ENCODE measurements around the gene SFSWAP. TPM values are rescaled to one million over a fixed set of nuclear protein-coding genes. Genes with fewer than 3 reads are reported as not detected.

Gene SFSWAP
- total and polyA plus RNA-seq, 2 of the 13 experiments (the other 11 are each of a cell fraction or from before 2014, with no cell fraction given): 17.1 to 27.7 TPM

DNA sequence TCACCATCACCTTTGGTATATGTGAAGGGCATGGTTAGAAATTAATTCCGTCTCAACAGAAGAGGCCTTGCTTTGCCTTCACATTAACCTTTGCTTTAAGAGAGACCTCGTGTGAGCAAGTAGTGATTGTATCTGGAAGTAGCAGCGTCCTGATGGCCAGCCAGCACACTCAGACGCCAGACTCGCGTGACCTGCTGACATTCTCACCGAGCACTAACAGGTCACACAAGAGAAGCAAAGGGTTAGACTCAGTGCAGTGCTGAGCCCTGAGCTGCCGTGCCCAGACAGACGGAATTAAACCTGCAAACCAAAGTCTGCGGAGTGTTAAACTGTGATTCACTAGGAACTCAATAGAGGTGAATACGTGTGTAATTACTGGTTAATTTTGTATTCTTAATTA is 77.2 kb downstream of the SFSWAP start:
- FAIRE-seq (no peak), ATAC-seq (no peak), DNase-seq (ENCODE audit: low spot score) (no peak)
- BruUV-seq (replicated peaks): no TSS peak
- in situ Hi-C loops (cut with HindIII; ENCODE audit: extremely low pct_ligation_motif_present, low pct_unique_long_range_greater_than_20kb) (no loop called here), intact Hi-C loops (cut with micrococcal nuclease; ENCODE audit: unreplicated experiment) (no loop called here)
- no peak for TF ChIP-seq RCOR2 (CRISPR knock-in tag; IDR thresholded peaks at IDR 0.05)
- no peak for TF ChIP-seq SETDB1 (CRISPR knock-in tag; IDR thresholded peaks at IDR 0.05; ENCODE audit: borderline replicate concordance)
- TF ChIP-seq, protein P1, sequence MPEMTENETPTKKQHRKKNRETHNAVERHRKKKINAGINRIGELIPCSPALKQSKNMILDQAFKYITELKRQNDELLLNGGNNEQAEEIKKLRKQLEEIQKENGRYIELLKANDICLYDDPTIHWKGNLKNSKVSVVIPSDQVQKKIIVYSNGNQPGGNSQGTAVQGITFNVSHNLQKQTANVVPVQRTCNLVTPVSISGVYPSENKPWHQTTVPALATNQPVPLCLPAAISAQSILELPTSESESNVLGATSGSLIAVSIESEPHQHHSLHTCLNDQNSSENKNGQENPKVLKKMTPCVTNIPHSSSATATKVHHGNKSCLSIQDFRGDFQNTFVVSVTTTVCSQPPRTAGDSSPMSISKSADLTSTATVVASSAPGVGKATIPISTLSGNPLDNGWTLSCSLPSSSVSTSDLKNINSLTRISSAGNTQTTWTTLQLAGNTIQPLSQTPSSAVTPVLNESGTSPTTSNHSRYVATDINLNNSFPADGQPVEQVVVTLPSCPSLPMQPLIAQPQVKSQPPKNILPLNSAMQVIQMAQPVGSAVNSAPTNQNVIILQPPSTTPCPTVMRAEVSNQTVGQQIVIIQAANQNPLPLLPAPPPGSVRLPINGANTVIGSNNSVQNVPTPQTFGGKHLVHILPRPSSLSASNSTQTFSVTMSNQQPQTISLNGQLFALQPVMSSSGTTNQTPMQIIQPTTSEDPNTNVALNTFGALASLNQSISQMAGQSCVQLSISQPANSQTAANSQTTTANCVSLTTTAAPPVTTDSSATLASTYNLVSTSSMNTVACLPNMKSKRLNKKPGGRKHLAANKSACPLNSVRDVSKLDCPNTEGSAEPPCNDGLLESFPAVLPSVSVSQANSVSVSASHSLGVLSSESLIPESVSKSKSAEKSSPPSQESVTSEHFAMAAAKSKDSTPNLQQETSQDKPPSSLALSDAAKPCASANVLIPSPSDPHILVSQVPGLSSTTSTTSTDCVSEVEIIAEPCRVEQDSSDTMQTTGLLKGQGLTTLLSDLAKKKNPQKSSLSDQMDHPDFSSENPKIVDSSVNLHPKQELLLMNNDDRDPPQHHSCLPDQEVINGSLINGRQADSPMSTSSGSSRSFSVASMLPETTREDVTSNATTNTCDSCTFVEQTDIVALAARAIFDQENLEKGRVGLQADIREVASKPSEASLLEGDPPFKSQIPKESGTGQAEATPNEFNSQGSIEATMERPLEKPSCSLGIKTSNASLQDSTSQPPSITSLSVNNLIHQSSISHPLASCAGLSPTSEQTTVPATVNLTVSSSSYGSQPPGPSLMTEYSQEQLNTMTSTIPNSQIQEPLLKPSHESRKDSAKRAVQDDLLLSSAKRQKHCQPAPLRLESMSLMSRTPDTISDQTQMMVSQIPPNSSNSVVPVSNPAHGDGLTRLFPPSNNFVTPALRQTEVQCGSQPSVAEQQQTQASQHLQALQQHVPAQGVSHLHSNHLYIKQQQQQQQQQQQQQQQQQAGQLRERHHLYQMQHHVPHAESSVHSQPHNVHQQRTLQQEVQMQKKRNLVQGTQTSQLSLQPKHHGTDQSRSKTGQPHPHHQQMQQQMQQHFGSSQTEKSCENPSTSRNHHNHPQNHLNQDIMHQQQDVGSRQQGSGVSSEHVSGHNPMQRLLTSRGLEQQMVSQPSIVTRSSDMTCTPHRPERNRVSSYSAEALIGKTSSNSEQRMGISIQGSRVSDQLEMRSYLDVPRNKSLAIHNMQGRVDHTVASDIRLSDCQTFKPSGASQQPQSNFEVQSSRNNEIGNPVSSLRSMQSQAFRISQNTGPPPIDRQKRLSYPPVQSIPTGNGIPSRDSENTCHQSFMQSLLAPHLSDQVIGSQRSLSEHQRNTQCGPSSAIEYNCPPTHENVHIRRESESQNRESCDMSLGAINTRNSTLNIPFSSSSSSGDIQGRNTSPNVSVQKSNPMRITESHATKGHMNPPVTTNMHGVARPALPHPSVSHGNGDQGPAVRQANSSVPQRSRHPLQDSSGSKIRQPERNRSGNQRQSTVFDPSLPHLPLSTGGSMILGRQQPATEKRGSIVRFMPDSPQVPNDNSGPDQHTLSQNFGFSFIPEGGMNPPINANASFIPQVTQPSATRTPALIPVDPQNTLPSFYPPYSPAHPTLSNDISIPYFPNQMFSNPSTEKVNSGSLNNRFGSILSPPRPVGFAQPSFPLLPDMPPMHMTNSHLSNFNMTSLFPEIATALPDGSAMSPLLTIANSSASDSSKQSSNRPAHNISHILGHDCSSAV (CRISPR knock-in tag; IDR thresholded peaks at IDR 0.05; ENCODE audit: borderline replicate concordance): no peak
- TF ChIP-seq GFI1 (CRISPR knock-in tag; IDR thresholded peaks at IDR 0.05; ENCODE audit: borderline replicate concordance): no peak
- TF ChIP-seq SNRNP70 (IDR thresholded peaks at IDR 0.05; ENCODE audit: low read depth, low read length): no peak
- Histone ChIP-seq H2AFZ (ENCODE audit: low read length) (no peak overlapping the region), H3K4me1 (ENCODE audit: insufficient read depth, low read length) (no peaks in the 10 kb centered on the region), H3K36me3 (replicated peaks in 1 of 2; ENCODE audit: control insufficient read depth in 1 of 2, insufficient read depth in 2 of 2, low read length in 2 of 2) (peaks cover 8 to 52% of the 10 kb centered on the region in 2 experiments; a peak in 4 of 5 replicates), H3K9ac (ENCODE audit: insufficient read depth, low read depth, low read length) (no peak overlapping the region), H3K4me3 (replicated peaks in 1 of 3; ENCODE audit: insufficient read depth in 1 of 3, low read depth in 2 of 3, low read length in 3 of 3) (no peak overlapping the region), H3K9me3 (ENCODE audit: low read length) (no peaks in the 10 kb centered on the region), H3K79me2 (ENCODE audit: insufficient read depth, low read length) (no peaks in the 10 kb centered on the region), H3K27ac (ENCODE audit: extremely low read length, insufficient read depth, low read length) (no peak overlapping the region), H4K20me1 (ENCODE audit: insufficient read depth, low read length) (no peaks in the 10 kb centered on the region), H3K4me2 (ENCODE audit: low read depth, low read length) (no peak overlapping the region), H3K27me3 (ENCODE audit: control insufficient read depth in 1 of 2, insufficient read depth in 2 of 2, low read length in 2 of 2) (no peaks in the 10 kb centered on the region)
- ChIA-PET CTCF (ENCODE audit: low intra/inter-chr PET ratio, low total read pairs) (no interaction called here), POLR2A (no interaction called here)
- WGBS (ENCODE audit: low lambda C conversion rate): 98% methylated on average over 8 of the region's 11 CpGs
